ENCODE data around the gene FANCI. TPM values are rescaled to one million over a fixed set of nuclear protein-coding genes. Genes with fewer than 3 reads are reported as not detected.
A peak's percentile ranks its signal among the peaks of the same experiment; 100 is the strongest.

FANCI gene
- total and polyA plus RNA-seq, 2 of the 13 experiments (the other 11 are each of a cell fraction or from before 2014, with no cell fraction given) = 15.7 to 68.8 TPM

GRCh38 chr15:89332446-89332845 is 88.7 kb downstream of the FANCI start:
- ChIA-PET CTCF (ENCODE audit: low intra/inter-chr PET ratio, low total read pairs) (no interaction called here), POLR2A (no interaction called here)
- peak; percentile 28 for DNase-seq (ENCODE audit: low spot score)
- Histone ChIP-seq H2AFZ (ENCODE audit: low read length) (no peak overlapping the region), H3K4me3 (replicated peaks in 1 of 3; ENCODE audit: insufficient read depth in 1 of 3, low read depth in 2 of 3, low read length in 3 of 3) (no peak overlapping the region; a peak in 2 of 6 replicates), H3K4me2 (ENCODE audit: low read depth, low read length) (peak overlapping the region; percentile 92), H3K9ac (ENCODE audit: insufficient read depth, low read depth, low read length) (0 out of 2 replicates have a peak overlapping the region, but pooled peaks have one; percentile 21), H3K36me3 (replicated peaks in 1 of 2; ENCODE audit: control insufficient read depth in 1 of 2, insufficient read depth in 2 of 2, low read length in 2 of 2) (peaks cover 26 to 51% of the 10 kb centered on the region in 2 experiments), H4K20me1 (ENCODE audit: insufficient read depth, low read length) (peaks cover 7% of the 10 kb centered on the region; the same call in 1 of the 2 replicates), H3K27ac (ENCODE audit: extremely low read length, insufficient read depth, low read length) (no peak overlapping the region), H3K79me2 (ENCODE audit: insufficient read depth, low read length) (peaks cover 27% of the 10 kb centered on the region), H3K27me3 (ENCODE audit: control insufficient read depth in 1 of 2, insufficient read depth in 2 of 2, low read length in 2 of 2) (no peaks in the 10 kb centered on the region; a peak in 1 of 5 replicates), H3K4me1 (ENCODE audit: insufficient read depth, low read length) (peaks cover 56% of the 10 kb centered on the region), H3K9me3 (ENCODE audit: low read length) (no peaks in the 10 kb centered on the region)
- FAIRE-seq = no peak
- WGBS (ENCODE audit: low lambda C conversion rate) = 32% methylated on average over 10 of the region's 10 CpGs
- in situ Hi-C loops (cut with HindIII; ENCODE audit: extremely low pct_ligation_motif_present, low pct_unique_long_range_greater_than_20kb) (no loop called here), intact Hi-C loops (cut with micrococcal nuclease; ENCODE audit: unreplicated experiment) (no loop called here)
- ATAC-seq = no peak
- BruUV-seq (replicated peaks) = no TSS peak
- TF ChIP-seq, protein P1, sequence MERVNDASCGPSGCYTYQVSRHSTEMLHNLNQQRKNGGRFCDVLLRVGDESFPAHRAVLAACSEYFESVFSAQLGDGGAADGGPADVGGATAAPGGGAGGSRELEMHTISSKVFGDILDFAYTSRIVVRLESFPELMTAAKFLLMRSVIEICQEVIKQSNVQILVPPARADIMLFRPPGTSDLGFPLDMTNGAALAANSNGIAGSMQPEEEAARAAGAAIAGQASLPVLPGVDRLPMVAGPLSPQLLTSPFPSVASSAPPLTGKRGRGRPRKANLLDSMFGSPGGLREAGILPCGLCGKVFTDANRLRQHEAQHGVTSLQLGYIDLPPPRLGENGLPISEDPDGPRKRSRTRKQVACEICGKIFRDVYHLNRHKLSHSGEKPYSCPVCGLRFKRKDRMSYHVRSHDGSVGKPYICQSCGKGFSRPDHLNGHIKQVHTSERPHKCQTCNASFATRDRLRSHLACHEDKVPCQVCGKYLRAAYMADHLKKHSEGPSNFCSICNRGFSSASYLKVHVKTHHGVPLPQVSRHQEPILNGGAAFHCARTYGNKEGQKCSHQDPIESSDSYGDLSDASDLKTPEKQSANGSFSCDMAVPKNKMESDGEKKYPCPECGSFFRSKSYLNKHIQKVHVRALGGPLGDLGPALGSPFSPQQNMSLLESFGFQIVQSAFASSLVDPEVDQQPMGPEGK (CRISPR knock-in tag; IDR thresholded peaks at IDR 0.05) = peak; percentile 89
- TF ChIP-seq, protein P2, sequence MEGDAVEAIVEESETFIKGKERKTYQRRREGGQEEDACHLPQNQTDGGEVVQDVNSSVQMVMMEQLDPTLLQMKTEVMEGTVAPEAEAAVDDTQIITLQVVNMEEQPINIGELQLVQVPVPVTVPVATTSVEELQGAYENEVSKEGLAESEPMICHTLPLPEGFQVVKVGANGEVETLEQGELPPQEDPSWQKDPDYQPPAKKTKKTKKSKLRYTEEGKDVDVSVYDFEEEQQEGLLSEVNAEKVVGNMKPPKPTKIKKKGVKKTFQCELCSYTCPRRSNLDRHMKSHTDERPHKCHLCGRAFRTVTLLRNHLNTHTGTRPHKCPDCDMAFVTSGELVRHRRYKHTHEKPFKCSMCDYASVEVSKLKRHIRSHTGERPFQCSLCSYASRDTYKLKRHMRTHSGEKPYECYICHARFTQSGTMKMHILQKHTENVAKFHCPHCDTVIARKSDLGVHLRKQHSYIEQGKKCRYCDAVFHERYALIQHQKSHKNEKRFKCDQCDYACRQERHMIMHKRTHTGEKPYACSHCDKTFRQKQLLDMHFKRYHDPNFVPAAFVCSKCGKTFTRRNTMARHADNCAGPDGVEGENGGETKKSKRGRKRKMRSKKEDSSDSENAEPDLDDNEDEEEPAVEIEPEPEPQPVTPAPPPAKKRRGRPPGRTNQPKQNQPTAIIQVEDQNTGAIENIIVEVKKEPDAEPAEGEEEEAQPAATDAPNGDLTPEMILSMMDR (CRISPR knock-in tag; IDR thresholded peaks at IDR 0.05) = peak; percentile 31
- no peak for TF ChIP-seq RNF2 (conservative IDR thresholded peaks at IDR 0.05; ENCODE audit: low read depth)
- TF ChIP-seq ZNF17 (CRISPR knock-in tag; IDR thresholded peaks at IDR 0.05) = no peak
- TF ChIP-seq ZKSCAN8 (CRISPR knock-in tag; IDR thresholded peaks at IDR 0.05; ENCODE audit: borderline replicate concordance) = no peak
- no peak for TF ChIP-seq TAF15 (IDR thresholded peaks at IDR 0.05; ENCODE audit: low read depth, low read length, poor library complexity, severe bottlenecking)
- TF ChIP-seq ZNF143 (CRISPR knock-in tag; IDR thresholded peaks at IDR 0.05) = no peak
- TF ChIP-seq, protein P3, sequence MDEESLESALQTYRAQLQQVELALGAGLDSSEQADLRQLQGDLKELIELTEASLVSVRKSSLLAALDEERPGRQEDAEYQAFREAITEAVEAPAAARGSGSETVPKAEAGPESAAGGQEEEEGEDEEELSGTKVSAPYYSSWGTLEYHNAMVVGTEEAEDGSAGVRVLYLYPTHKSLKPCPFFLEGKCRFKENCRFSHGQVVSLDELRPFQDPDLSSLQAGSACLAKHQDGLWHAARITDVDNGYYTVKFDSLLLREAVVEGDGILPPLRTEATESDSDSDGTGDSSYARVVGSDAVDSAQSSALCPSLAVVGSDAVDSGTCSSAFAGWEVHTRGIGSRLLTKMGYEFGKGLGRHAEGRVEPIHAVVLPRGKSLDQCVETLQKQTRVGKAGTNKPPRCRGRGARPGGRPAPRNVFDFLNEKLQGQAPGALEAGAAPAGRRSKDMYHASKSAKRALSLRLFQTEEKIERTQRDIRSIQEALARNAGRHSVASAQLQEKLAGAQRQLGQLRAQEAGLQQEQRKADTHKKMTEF (CRISPR knock-in tag; IDR thresholded peaks at IDR 0.05) = no peak
- no peak for TF ChIP-seq ZNF652 (CRISPR knock-in tag; IDR thresholded peaks at IDR 0.05; ENCODE audit: borderline replicate concordance, low read depth)
- TF ChIP-seq ZNF740 (CRISPR knock-in tag; IDR thresholded peaks at IDR 0.05) = peak; percentile 67

All from HepG2 (cell line).